WTC11 (cell line): Measurements from ENCODE around the gene FCHO1. TPM values are rescaled to one million over a fixed set of nuclear protein-coding genes. Genes with fewer than 3 reads are reported as not detected.
A peak's percentile ranks its signal among the peaks of the same experiment; 100 is the strongest.

ENCODE experiments used
- ATAC-seq: fragments of 200-7000 bp; cut with Tn5 transposase; 2 replicates; pipeline ENCODE4 v1.10.0; 2021; ENCODE audit warnings: mild to moderate bottlenecking, moderate library complexity
- CTCF ChIA-PET: fragments of 300-600 bp; sonication (Branson Sonifier 250); formaldehyde crosslinking; loops from one replicate; lab custom pipeline; 2021; ENCODE audit warnings: antibody characterized with exemption; lab: Charles Lee
- POLR2A ChIA-PET: fragments of 350-600 bp; sonication (Branson Sonifier 250); formaldehyde crosslinking; loops from one replicate; lab custom pipeline; 2021; ENCODE audit warnings: antibody characterized with exemption; lab: Charles Lee
- DNase-seq: peaks from one replicate; pipeline ENCODE4 v3.0.0; 2021; ENCODE audit warnings: low spot score
- H3K27ac Mint-ChIP-seq: 2 replicates; pipeline ENCODE4 v1.8.0; 2021; ENCODE audit warnings: mixed read lengths
- H3K27me3 Mint-ChIP-seq: 2 replicates; pipeline ENCODE4 v1.8.0; 2021; ENCODE audit warnings: low read depth, mild to moderate bottlenecking, moderate library complexity, mixed read lengths
- H3K36me3 Mint-ChIP-seq: 2 replicates; pipeline ENCODE4 v1.8.0; 2021; ENCODE audit warnings: mixed read lengths
- H3K4me1 Mint-ChIP-seq: 2 replicates; pipeline ENCODE4 v1.8.0; 2022; ENCODE audit warnings: mixed read lengths
- H3K4me3 Mint-ChIP-seq: 2 replicates; pipeline ENCODE4 v1.8.0; 2021; ENCODE audit warnings: mild to moderate bottlenecking, moderate library complexity, mixed read lengths
- H3K9me3 Mint-ChIP-seq: 2 replicates; pipeline ENCODE4 v1.8.0; 2021; ENCODE audit warnings: mixed read lengths
- ATF1 ChIP-seq: sonication (generic); formaldehyde crosslinking; IDR thresholded peaks from 2 replicates; pipeline ENCODE4 v1.8.1; 2023; ENCODE audit warnings: mild to moderate bottlenecking, moderate library complexity, missing genetic modification reagents
- EMX1 ChIP-seq: fragments of 250-450 bp; sonication (Bioruptor Pico); IDR thresholded peaks from 2 replicates; pipeline ENCODE4 v1.8.0; 2021; ENCODE audit warnings: mild to moderate bottlenecking
- ETV6 ChIP-seq: sonication (generic); formaldehyde crosslinking; IDR thresholded peaks from 2 replicates; pipeline ENCODE4 v1.8.1; 2022; ENCODE audit warnings: mild to moderate bottlenecking, missing genetic modification reagents
- FOXK1 ChIP-seq: sonication (generic); formaldehyde crosslinking; IDR thresholded peaks from 2 replicates; pipeline ENCODE4 v1.8.0; 2022; ENCODE audit warnings: mild to moderate bottlenecking, moderate library complexity, missing genetic modification reagents
- FOXP1 ChIP-seq: sonication (generic); formaldehyde crosslinking; IDR thresholded peaks from 2 replicates; pipeline ENCODE4 v1.8.0; 2022; ENCODE audit warnings: missing genetic modification reagents, mild to moderate bottlenecking, moderate library complexity, borderline replicate concordance
- GABPB1 ChIP-seq: sonication (generic); formaldehyde crosslinking; IDR thresholded peaks from 2 replicates; pipeline ENCODE4 v1.8.1; 2023; ENCODE audit warnings: mild to moderate bottlenecking, missing genetic modification reagents
- GTF2I ChIP-seq: fragments of 250-450 bp; sonication (Bioruptor Pico); conservative IDR thresholded peaks from 2 replicates; pipeline ENCODE4 v1.4.0; 2021; ENCODE audit warnings: mild to moderate bottlenecking
- MYBL2 ChIP-seq: sonication (generic); formaldehyde crosslinking; IDR thresholded peaks from 2 replicates; pipeline ENCODE4 v1.8.1; 2023; ENCODE audit warnings: mild to moderate bottlenecking, moderate library complexity, missing genetic modification reagents
- NFATC4 ChIP-seq: fragments of 250-450 bp; sonication (Bioruptor Pico); IDR thresholded peaks from 2 replicates; pipeline ENCODE4 v1.9.0; 2021; ENCODE audit warnings: mild to moderate bottlenecking
- NFE2L1 ChIP-seq: sonication (generic); formaldehyde crosslinking; IDR thresholded peaks from 2 replicates; pipeline ENCODE4 v1.8.1; 2023; ENCODE audit warnings: missing genetic modification reagents
- PRRX2 ChIP-seq: fragments of 250-450 bp; sonication (Bioruptor Pico); IDR thresholded peaks from 2 replicates; pipeline ENCODE4 v1.8.0; 2021; ENCODE audit warnings: mild to moderate bottlenecking
- SMAD3 ChIP-seq: sonication (generic); formaldehyde crosslinking; IDR thresholded peaks from 2 replicates; pipeline ENCODE4 v1.8.0; 2022; ENCODE audit warnings: missing genetic modification reagents, mild to moderate bottlenecking, borderline replicate concordance
- SOX15 ChIP-seq: fragments of 250-450 bp; sonication (Bioruptor Pico); IDR thresholded peaks from 2 replicates; pipeline ENCODE4 v1.9.0; 2021; ENCODE audit warnings: mild to moderate bottlenecking
- SP1 ChIP-seq: sonication (generic); formaldehyde crosslinking; conservative IDR thresholded peaks from 2 replicates; pipeline ENCODE4 v1.8.1; 2022; ENCODE audit warnings: missing genetic modification reagents
- TEAD1 ChIP-seq: sonication (generic); formaldehyde crosslinking; IDR thresholded peaks from 2 replicates; pipeline ENCODE4 v1.8.0; 2022; ENCODE audit warnings: mild to moderate bottlenecking, missing genetic modification reagents
- ZBTB21 ChIP-seq: sonication (generic); formaldehyde crosslinking; IDR thresholded peaks from 2 replicates; pipeline ENCODE4 v1.8.1; 2023; ENCODE audit warnings: mild to moderate bottlenecking, missing genetic modification reagents, borderline replicate concordance
- ZNF219 ChIP-seq: sonication (generic); formaldehyde crosslinking; IDR thresholded peaks from 2 replicates; pipeline ENCODE4 v1.8.0; 2023; ENCODE audit warnings: missing genetic modification reagents, mild to moderate bottlenecking, borderline replicate concordance
- ZNF423 ChIP-seq: fragments of 250-450 bp; sonication (Bioruptor Pico); IDR thresholded peaks from 2 replicates; pipeline ENCODE4 v2.1.2; 2022; ENCODE audit warnings: mild to moderate bottlenecking, moderate library complexity
- total RNA-seq: library from RNA; stranded (reverse); gene quantifications from 3 replicates; pipeline ENCODE4 v1.2.3, GENCODE V29; 2021
- TF ChIP-seq, protein P1 (sequence below): sonication (generic); formaldehyde crosslinking; IDR thresholded peaks from 2 replicates; pipeline ENCODE4 v1.8.1; 2022; ENCODE audit warnings: low read depth, missing genetic modification reagents, borderline replicate concordance
- TF ChIP-seq, protein P2 (sequence below): sonication (generic); formaldehyde crosslinking; IDR thresholded peaks from 2 replicates; pipeline ENCODE4 v1.8.1; 2023; ENCODE audit warnings: mild to moderate bottlenecking, missing genetic modification reagents, moderate library complexity
- TF ChIP-seq, protein P3 (sequence below): sonication (generic); formaldehyde crosslinking; IDR thresholded peaks from 2 replicates; pipeline ENCODE4 v1.8.0; 2023; ENCODE audit warnings: missing genetic modification reagents, mild to moderate bottlenecking, borderline replicate concordance
- TF ChIP-seq, protein P4 (sequence below): sonication (generic); formaldehyde crosslinking; IDR thresholded peaks from 2 replicates; pipeline ENCODE4 v1.8.0; 2022; ENCODE audit warnings: mild to moderate bottlenecking, missing genetic modification reagents
- TF ChIP-seq, protein P5 (sequence below): fragments of 250-450 bp; sonication (Bioruptor Pico); IDR thresholded peaks from 2 replicates; pipeline ENCODE4 v1.9.0; 2021; ENCODE audit warnings: mild to moderate bottlenecking

The FCHO1 gene
- total RNA-seq, 1 experiment from 2014 or later, result 26.8 TPM

DNA sequence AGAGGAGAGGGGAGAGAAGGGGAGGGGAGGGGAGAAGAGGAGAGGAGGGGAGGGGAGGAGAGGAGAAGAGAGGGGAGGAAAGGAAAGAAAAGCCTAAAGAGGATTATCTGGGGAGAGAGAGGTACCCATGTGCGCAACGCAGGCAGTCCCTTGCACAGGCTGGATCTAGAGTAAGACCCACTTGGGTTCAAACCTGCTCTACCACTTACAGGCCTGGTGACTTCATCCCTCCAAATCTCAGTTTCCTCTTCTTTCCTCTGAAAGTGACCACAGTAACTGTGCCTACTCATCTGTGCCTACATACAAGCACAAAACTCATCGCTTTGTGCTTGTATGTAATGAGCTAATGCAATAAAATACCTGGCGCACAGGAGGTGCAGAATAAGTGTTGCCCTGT lies 32.7 kb upstream of the FCHO1 start (continued):
- TF ChIP-seq, protein P1, sequence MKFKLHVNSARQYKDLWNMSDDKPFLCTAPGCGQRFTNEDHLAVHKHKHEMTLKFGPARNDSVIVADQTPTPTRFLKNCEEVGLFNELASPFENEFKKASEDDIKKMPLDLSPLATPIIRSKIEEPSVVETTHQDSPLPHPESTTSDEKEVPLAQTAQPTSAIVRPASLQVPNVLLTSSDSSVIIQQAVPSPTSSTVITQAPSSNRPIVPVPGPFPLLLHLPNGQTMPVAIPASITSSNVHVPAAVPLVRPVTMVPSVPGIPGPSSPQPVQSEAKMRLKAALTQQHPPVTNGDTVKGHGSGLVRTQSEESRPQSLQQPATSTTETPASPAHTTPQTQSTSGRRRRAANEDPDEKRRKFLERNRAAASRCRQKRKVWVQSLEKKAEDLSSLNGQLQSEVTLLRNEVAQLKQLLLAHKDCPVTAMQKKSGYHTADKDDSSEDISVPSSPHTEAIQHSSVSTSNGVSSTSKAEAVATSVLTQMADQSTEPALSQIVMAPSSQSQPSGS (CRISPR knock-in tag), result no peak
- TF ChIP-seq ATF1 (CRISPR knock-in tag), result no peak
- TF ChIP-seq, protein P2, sequence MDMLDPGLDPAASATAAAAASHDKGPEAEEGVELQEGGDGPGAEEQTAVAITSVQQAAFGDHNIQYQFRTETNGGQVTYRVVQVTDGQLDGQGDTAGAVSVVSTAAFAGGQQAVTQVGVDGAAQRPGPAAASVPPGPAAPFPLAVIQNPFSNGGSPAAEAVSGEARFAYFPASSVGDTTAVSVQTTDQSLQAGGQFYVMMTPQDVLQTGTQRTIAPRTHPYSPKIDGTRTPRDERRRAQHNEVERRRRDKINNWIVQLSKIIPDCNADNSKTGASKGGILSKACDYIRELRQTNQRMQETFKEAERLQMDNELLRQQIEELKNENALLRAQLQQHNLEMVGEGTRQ, result no peak
- no peak for TF ChIP-seq NFE2L1 (CRISPR knock-in tag)
- TF ChIP-seq, protein P3, sequence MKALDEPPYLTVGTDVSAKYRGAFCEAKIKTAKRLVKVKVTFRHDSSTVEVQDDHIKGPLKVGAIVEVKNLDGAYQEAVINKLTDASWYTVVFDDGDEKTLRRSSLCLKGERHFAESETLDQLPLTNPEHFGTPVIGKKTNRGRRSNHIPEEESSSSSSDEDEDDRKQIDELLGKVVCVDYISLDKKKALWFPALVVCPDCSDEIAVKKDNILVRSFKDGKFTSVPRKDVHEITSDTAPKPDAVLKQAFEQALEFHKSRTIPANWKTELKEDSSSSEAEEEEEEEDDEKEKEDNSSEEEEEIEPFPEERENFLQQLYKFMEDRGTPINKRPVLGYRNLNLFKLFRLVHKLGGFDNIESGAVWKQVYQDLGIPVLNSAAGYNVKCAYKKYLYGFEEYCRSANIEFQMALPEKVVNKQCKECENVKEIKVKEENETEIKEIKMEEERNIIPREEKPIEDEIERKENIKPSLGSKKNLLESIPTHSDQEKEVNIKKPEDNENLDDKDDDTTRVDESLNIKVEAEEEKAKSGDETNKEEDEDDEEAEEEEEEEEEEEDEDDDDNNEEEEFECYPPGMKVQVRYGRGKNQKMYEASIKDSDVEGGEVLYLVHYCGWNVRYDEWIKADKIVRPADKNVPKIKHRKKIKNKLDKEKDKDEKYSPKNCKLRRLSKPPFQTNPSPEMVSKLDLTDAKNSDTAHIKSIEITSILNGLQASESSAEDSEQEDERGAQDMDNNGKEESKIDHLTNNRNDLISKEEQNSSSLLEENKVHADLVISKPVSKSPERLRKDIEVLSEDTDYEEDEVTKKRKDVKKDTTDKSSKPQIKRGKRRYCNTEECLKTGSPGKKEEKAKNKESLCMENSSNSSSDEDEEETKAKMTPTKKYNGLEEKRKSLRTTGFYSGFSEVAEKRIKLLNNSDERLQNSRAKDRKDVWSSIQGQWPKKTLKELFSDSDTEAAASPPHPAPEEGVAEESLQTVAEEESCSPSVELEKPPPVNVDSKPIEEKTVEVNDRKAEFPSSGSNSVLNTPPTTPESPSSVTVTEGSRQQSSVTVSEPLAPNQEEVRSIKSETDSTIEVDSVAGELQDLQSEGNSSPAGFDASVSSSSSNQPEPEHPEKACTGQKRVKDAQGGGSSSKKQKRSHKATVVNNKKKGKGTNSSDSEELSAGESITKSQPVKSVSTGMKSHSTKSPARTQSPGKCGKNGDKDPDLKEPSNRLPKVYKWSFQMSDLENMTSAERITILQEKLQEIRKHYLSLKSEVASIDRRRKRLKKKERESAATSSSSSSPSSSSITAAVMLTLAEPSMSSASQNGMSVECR (CRISPR knock-in tag), result no peak
- TF ChIP-seq FOXP1 (CRISPR knock-in tag), result no peak
- TF ChIP-seq ZNF219, result no peak
- TF ChIP-seq SMAD3 (CRISPR knock-in tag), result no peak
- TF ChIP-seq NFATC4 (CRISPR knock-in tag), result no peak

DNA sequence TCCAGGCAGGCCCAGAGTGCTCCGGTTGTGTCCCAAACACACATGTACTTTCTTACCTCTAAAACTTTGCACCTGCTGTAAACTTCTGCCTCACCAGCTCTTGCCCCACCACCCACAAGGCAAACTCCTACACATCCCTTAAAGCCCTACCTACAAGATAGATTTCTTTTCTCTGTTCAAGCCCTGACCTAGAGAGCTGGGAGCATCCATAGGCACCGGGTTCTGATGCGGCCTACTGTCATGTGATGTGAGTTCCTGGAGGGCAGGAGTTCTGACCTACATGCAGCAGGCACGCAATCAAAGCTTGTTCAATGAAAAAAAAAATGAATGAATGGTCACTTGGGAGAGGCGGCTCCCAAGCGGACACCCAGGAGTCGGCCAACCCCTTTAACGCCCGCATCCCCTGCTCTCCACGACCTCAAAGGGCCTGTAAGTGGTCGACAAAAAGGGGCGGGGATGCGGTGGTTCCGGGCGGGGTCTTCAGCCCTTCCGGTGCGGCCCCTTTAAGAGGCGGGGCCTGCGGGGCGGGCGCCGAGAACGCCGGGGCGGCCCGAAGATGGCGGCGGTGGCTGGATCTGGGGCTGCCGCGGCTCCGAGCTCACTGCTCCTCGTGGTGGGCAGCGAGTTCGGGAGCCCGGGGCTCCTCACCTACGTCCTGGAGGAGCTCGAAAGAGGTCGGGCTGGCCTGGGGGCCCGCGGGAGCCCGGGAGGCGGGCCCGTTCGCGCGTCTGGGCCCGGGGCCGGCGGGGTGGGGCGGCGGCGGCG lies 32.1 kb upstream of the FCHO1 start, which contains the start of gene MAP1S:
Gene MAP1S, plus strand, starts transcription at position 534 of the 765 bp plus-strand sequence. Its CDS starts 23 bp downstream, at position 557.
- DNase-seq (peak; percentile 89), ATAC-seq (peak; percentile 95)
- H3K4me3 Mint-ChIP-seq, result peak within 1 kb of the TSS; percentile 85
- no peaks in the 10 kb centered on the region for H3K9me3 Mint-ChIP-seq
- H3K36me3 Mint-ChIP-seq, result peaks cover 8% of the 10 kb centered on the region
- POLR2A ChIA-PET, result interaction anchor here (0.9 to 1.3 kb wide), 3 partner anchors 22 to 143 kb away, joined by 3 to 4 read pairs (median 4); no protein-coding TSS in a partner anchor
- peaks cover 27% of the 10 kb centered on the region for H3K4me1 Mint-ChIP-seq
- H3K27ac Mint-ChIP-seq, result peak within 1 kb of the TSS; percentile 90
- no peaks in the 10 kb centered on the region for H3K27me3 Mint-ChIP-seq
- CTCF ChIA-PET, result interaction anchor here (0.9 to 3.3 kb wide), 7 partner anchors 12 to 140 kb away, joined by 3 to 17 read pairs (median 6); partner anchors contain the start of gene RPL18A
- TF ChIP-seq ZNF423 (CRISPR knock-in tag), result no peak
- TF ChIP-seq ATF1 (CRISPR knock-in tag), result no peak
- TF ChIP-seq ZBTB21 (CRISPR knock-in tag), result peak; percentile 43; the same call in 1 of the 2 replicates
- no peak for TF ChIP-seq SOX15 (CRISPR knock-in tag)
- TF ChIP-seq, protein P2, result peak; percentile 29; the same call in 1 of the 2 replicates
- no peak for TF ChIP-seq FOXK1 (CRISPR knock-in tag)
- no peak for TF ChIP-seq GTF2I (CRISPR knock-in tag)
- no peak for TF ChIP-seq NFE2L1 (CRISPR knock-in tag)
- TF ChIP-seq EMX1 (CRISPR knock-in tag), result no peak
- TF ChIP-seq NFATC4 (CRISPR knock-in tag), result no peak
- no peak for TF ChIP-seq ETV6 (CRISPR knock-in tag)
- TF ChIP-seq, protein P4, sequence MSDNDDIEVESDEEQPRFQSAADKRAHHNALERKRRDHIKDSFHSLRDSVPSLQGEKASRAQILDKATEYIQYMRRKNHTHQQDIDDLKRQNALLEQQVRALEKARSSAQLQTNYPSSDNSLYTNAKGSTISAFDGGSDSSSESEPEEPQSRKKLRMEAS (CRISPR knock-in tag), result peak; percentile 45; the same call in 1 of the 2 replicates
- peak; percentile 90 for TF ChIP-seq SP1 (CRISPR knock-in tag)
- TF ChIP-seq GABPB1 (CRISPR knock-in tag), result no peak
- TF ChIP-seq PRRX2 (CRISPR knock-in tag), result no peak
- TF ChIP-seq TEAD1 (CRISPR knock-in tag), result 0 out of 2 replicates have a peak, but pooled peaks have one; percentile 28
- TF ChIP-seq, protein P5, sequence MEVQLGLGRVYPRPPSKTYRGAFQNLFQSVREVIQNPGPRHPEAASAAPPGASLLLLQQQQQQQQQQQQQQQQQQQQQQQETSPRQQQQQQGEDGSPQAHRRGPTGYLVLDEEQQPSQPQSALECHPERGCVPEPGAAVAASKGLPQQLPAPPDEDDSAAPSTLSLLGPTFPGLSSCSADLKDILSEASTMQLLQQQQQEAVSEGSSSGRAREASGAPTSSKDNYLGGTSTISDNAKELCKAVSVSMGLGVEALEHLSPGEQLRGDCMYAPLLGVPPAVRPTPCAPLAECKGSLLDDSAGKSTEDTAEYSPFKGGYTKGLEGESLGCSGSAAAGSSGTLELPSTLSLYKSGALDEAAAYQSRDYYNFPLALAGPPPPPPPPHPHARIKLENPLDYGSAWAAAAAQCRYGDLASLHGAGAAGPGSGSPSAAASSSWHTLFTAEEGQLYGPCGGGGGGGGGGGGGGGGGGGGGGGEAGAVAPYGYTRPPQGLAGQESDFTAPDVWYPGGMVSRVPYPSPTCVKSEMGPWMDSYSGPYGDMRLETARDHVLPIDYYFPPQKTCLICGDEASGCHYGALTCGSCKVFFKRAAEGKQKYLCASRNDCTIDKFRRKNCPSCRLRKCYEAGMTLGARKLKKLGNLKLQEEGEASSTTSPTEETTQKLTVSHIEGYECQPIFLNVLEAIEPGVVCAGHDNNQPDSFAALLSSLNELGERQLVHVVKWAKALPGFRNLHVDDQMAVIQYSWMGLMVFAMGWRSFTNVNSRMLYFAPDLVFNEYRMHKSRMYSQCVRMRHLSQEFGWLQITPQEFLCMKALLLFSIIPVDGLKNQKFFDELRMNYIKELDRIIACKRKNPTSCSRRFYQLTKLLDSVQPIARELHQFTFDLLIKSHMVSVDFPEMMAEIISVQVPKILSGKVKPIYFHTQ, result no peak
- 0 out of 2 replicates have a peak, but pooled peaks have one; percentile 6 for TF ChIP-seq MYBL2
